ENCODE measurements around the gene COL9A3. TPM values are rescaled to one million over a fixed set of nuclear protein-coding genes. Genes with fewer than 3 reads are reported as not detected.

The COL9A3 gene
- polyA plus RNA-seq, 2 of the 4 experiments (the other 2 are of a cell fraction), result 0.41 to 0.49 TPM

GRCh38 chr20:62812181-62812906 lies 4.5 kb upstream of the COL9A3 start:
- FAIRE-seq, result no peak
- Histone ChIP-seq H3K9me3 (no peaks in the 10 kb centered on the region), H3K4me1 (peaks cover 18% of the 10 kb centered on the region; the same call in 2 of the 3 replicates), H3K4me2 (no peak overlapping the region), H3K27ac (no peak overlapping the region), H3K4me3 (no peak overlapping the region)
- ChIA-PET CTCF (no interaction called here), POLR2A (no interaction called here)
- 95% methylated on average over 43 of the region's 43 CpGs for WGBS (ENCODE audit: missing lambda C conversion rate)
- TF ChIP-seq RFX5 (IDR thresholded peaks at IDR 0.05), result no peak
- no peak for TF ChIP-seq CHD2 (IDR thresholded peaks at IDR 0.05; ENCODE audit: low read length, partially characterized antibody)
- no peak for TF ChIP-seq FOSB (CRISPR knock-in tag; IDR thresholded peaks at IDR 0.05)
- no peak for TF ChIP-seq RNF2 (IDR thresholded peaks at IDR 0.05; ENCODE audit: borderline replicate concordance, low read depth)
- no peak for TF ChIP-seq NR3C1 (IDR thresholded peaks at IDR 0.05)
- TF ChIP-seq MAX (IDR thresholded peaks at IDR 0.05), result no peak
- TF ChIP-seq CEBPB (IDR thresholded peaks at IDR 0.05), result no peak
- TF ChIP-seq NFE2L2 (conservative IDR thresholded peaks at IDR 0.05; ENCODE audit: low read length), result no peak
- no peak for TF ChIP-seq HOXA7 (CRISPR knock-in tag; IDR thresholded peaks at IDR 0.05)
- TF ChIP-seq JUN (IDR thresholded peaks at IDR 0.05), result no peak
- no peak for TF ChIP-seq HDAC2 (IDR thresholded peaks at IDR 0.05)
- TF ChIP-seq ATOH8 (CRISPR knock-in tag; IDR thresholded peaks at IDR 0.05; ENCODE audit: low read depth), result no peak
- TF ChIP-seq JUNB (IDR thresholded peaks at IDR 0.05), result no peak
- TF ChIP-seq TFCP2L1 (CRISPR knock-in tag; IDR thresholded peaks at IDR 0.05), result no peak
- no peak for TF ChIP-seq CTCF (IDR thresholded peaks at IDR 0.05)
- no peak for ATAC-seq
- DNase-seq (ENCODE audit: low read depth in 1 of 2, low spot score in 1 of 2), result no peak

- ChIA-PET POLR2A (no interaction called here), CTCF (no interaction called here)
- DNase-seq (ENCODE audit: low read depth in 1 of 2, low spot score in 1 of 2), result no peak
- no peak overlapping the region for H3K4me3 ChIP-seq
- H3K27ac ChIP-seq, result no peak overlapping the region
- 94% methylated on average over 11 of the region's 11 CpGs for WGBS (ENCODE audit: missing lambda C conversion rate)
- ATAC-seq, result no peak
- H3K9me3 ChIP-seq, result no peaks in the 10 kb centered on the region
- peaks cover 17% of the 10 kb centered on the region; the same call in 2 of the 3 replicates for H3K4me1 ChIP-seq
- H3K4me2 ChIP-seq, result no peak overlapping the region
- TF ChIP-seq CTCF (IDR thresholded peaks at IDR 0.05) (no peak), MAFK (IDR thresholded peaks at IDR 0.05; ENCODE audit: partially characterized antibody) (no peak), SREBF2 (IDR thresholded peaks at IDR 0.05) (no peak), KDM5A (IDR thresholded peaks at IDR 0.05) (no peak), POLR2A (IDR thresholded peaks at IDR 0.05; ENCODE audit: low read length) (no peak), ELK1 (IDR thresholded peaks at IDR 0.05; ENCODE audit: low read depth, low read length) (no peak), CHD2 (IDR thresholded peaks at IDR 0.05; ENCODE audit: low read length, partially characterized antibody) (no peak), RAD21 (conservative IDR thresholded peaks at IDR 0.05 in 1 of 2, IDR thresholded peaks at IDR 0.05 in 1 of 2) (no peak), REST (IDR thresholded peaks at IDR 0.05) (no peak)
- FAIRE-seq, result no peak
Observed at GRCh38 chr20:62812907-62813200, 4.0 kb upstream of the COL9A3 start.

All from A549 (cell line).